Stimulated activated CD8-positive, alpha-beta memory T cell treated with anti-CD3 and anti-CD28 coated beads, Interleukin-4, amount 100 ng/mL, for 24 hours (primary cell): ENCODE measurements around the gene ITIH2.
"Not testable (repeated sequence)": the region's sequence is repeated elsewhere in the genome, so short reads cannot be mapped to it uniquely, and the experiment has no call there.

Source experiments
- DNase-seq: peaks from one replicate; pipeline ENCODE4 v3.0.0-alpha.2; 2020; ENCODE audit warnings: low read depth

ITIH2 gene

GRCh38 chr10:7744307-7744706, 41.2 kb downstream of the ITIH2 start:
- DNase-seq, result no peak

GRCh38 chr10:7748637-7749036, 45.5 kb downstream of the ITIH2 start:
- not testable (repeated sequence) for DNase-seq

- no peak for DNase-seq
Measured at GRCh38 chr10:7750222-7750621, 47.1 kb downstream of the ITIH2 start.

- DNase-seq, result no peak
Measured at GRCh38 chr10:7752251-7752650, 49.1 kb downstream of the ITIH2 start.

DNA sequence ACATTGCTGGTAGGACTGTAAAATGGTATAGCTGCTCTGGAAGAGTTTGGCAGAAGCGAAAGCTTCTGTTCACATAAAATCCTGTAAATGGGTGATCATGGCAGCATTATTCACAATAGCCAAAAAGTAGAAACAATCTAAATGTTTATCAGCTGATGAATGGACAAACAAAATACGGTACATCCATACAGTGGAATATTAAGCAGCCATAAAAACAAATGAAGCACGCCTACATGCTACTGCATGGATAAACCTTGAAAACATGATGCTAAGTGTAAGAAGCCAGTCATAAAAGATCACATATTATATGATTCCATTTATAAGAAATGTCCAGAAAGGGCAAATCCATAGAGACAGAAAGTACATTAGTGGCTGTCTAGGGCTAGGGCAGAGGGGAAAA, 52.0 kb downstream of the ITIH2 start:
- DNase-seq, result no peak

DNA sequence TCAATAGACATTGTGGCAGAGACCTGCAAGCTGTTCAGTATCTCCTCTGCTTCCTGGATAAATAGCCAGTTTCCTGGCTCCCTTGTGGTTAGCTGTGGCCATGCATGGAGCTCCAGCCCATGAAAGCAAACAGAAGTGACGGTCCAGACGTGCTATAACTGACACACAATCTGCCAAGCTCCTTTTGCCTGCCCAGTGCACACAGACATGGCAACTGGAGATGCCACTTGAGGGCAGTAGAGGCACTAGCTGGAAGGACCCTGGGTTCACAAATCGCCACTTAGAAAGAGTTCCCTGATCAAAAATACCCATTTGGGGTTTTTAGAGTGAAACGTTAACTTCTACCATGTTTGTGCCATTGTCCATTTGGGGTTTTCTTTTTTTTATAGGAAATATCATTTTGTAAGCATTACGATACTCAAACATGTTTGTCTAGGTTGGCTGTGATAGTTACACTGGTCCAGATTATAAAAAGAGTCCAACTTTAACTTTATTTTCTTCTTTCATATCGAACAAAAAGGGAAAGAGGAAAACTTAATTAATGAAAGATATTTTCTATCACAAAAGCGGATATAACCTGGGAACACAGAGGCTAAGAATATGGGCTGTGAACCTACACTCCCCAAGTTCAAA, 53.4 kb downstream of the ITIH2 start:
- no peak for DNase-seq

DNA sequence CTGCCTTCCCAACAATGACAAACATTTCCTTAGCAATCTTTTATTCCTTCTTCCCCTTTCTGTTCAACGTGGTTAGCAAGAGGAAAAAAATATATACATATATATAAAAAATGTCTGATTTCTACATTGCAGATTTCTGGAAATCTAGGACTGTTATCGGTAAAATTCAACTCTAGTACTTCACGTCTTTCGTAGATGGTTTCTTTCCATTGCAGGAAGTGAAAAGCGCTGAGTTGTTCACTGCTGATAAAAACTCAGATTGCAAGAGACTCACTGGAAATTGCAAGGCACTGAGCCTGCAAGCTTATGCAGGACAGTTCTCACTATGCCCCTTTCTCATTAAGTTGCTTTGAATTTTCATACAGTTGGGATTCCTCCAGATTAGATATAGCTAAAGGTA, 60.8 kb downstream of the ITIH2 start:
- no peak for DNase-seq

GRCh38 chr10:7766241-7766640, 63.1 kb downstream of the ITIH2 start:
- no peak for DNase-seq

DNA sequence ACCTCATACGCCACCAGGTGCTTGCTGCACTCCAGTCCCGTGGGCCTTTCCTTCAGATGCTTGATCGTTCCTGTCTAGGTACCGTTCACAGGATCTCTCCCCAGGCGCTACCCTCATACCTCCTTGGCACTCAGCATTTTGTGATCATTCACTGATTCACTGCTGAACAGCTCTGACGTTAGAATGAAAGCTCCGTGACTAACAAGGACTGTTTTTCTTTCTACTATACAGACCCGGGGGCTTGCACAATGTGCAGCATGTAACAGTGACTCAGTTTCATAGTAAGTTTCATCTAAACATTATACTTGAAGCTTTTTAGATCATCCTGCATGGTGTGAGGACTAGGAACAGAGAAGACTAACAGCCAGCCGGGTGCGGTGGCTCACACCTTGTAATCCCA, 64.1 kb downstream of the ITIH2 start:
- no peak for DNase-seq

GRCh38 chr10:7768417-7768816, 65.3 kb downstream of the ITIH2 start:
- no peak for DNase-seq

DNA sequence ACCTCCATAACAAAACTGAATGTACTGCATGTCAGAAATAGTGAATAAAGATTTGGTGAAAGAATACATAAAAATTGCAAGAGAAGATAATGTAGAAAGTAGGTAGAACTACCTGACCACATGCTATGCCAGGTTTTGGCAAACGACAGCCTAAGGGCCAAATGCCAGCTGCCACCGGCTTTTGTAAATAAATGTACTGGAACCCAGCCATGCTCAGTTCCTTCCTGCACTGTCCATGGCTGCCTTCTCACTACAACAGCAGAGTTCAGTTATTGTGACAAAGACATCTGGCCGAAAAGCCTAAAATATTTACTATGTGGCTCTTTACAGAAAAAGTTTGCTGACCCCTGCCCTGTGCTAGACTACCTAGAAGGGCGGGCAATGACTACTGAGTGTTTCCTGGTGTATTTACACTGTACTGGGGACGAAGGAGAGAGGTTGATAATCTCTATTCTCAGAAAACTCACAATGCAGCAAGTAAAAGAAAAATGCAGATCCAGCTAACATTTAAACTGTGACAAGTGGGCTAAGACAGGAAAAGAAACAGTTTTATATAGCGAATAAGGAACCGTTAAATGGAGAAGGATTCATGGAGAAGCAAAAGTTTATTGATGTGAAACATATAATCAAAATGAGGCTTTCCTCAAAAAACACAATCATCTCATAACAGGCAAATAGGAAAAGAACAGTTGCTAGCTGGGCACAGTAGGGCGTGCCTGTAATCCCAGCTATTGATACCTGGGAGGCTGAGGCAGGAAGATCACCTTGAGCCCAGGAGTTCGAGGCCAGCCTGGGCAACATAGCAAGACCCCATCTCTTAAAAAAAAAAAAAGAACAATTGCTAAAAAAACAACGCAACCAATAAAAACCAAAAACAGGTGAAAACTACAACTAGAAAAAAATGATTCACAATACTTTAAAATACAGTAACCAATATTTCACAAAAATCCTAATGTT, 71.0 kb downstream of the ITIH2 start:
- DNase-seq, result no peak

GRCh38 chr10:7776777-7777176, 73.7 kb downstream of the ITIH2 start:
- no peak for DNase-seq

DNA sequence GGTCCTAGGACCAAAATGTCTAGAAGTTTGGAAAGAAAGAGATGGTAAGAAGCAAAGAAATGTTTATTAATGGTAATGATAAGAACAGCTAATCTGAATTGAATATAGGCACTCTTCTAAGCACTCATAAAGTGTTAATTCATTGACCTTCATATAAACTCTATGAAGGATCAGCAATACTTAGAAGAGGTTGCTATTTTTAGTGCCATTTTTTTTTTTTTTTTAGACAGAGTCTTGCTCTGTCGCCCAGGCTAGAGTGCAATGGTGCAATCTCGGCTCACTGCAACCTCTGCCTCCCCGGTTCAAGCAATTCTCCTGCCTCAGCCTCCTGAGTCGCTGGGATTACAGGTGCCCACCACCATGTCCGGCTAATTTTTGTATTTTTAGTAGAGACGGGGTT, 79.1 kb downstream of the ITIH2 start:
- not testable (repeated sequence) for DNase-seq

- DNase-seq, result no peak
Measured at GRCh38 chr10:7786430-7786829, 83.3 kb downstream of the ITIH2 start.

DNA sequence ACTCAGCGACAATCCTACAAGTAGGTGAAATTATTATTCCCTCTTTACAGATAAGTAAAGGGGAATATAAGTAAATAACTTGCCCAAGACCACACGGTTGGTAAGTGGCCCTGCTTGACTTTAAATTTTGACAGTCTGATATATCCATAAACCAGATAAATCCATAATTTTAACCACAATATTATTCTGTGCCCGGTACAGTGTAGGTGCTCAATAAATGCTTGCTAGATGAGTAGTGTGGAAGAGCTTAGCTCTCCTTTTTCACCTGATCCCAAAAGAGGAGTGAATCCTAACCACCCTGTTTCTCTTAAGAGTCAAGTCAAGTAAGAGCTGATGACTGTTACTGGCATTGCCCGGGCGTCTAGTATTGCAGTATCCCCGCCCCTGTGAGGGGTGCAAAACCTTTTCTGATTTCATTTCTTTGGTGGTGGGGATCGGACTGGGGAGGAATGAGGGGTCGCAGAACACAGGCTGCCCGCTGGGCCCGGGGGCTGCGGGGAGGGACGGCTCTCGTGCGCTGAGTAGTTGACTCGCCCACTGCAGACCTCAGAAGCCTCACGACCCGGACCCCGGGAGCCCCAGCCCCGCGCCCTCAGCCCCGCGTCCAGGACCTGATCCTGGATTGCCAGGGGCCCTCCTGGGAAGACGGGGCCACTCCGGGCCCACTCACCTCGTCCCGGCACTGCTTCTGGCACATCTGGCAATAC, 84.2 kb downstream of the ITIH2 start:
- no peak for DNase-seq

DNA sequence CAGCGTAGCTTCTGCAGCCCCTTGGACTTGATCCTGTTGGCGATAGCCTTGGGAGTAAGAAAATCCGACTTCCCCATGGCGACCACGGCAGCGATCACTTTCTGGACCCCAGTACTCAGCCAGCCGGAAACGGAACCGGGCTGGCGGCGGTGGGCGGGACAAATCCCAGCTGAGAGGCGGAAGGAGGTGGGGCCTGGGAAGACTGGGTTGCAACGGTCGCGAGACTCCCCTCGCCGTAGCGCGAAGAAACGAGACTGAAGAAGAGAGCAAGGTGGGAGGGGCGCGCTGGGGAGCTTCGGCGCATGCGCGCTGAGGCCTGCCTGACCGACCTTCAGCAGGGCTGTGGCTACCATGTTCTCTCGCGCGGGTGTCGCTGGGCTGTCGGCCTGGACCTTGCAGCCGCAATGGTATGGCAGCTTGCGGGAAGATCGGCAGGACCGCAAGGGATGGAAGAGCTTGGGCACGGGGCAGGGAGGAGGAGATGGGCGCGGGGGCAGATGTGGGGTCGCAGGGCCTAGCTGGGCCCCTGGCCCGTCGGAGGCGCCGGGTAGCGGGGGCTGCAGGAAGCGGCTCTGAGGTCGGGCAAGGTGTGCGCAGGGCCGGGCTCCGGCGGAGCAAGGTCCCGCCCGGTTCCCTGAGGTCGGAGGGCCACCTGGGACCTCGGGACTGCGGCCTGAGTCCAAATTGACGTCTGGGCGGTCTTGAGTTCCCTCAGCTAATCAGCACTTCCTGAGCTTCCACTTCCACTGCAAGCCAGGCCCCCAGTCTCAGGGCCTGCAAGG, 84.9 kb downstream of the ITIH2 start, which contains the start of the genes ATP5F1C and KIN:
TSS of gene ATP5F1C (plus strand) at position 321 of the 782 bp plus-strand sequence. CDS start at position 352, 31 bp downstream.
TSS of gene KIN (minus strand) at position 137 of the 782 bp plus-strand sequence. CDS start at position 77, 60 bp downstream.
- DNase-seq, result peak; percentile 97

DNA sequence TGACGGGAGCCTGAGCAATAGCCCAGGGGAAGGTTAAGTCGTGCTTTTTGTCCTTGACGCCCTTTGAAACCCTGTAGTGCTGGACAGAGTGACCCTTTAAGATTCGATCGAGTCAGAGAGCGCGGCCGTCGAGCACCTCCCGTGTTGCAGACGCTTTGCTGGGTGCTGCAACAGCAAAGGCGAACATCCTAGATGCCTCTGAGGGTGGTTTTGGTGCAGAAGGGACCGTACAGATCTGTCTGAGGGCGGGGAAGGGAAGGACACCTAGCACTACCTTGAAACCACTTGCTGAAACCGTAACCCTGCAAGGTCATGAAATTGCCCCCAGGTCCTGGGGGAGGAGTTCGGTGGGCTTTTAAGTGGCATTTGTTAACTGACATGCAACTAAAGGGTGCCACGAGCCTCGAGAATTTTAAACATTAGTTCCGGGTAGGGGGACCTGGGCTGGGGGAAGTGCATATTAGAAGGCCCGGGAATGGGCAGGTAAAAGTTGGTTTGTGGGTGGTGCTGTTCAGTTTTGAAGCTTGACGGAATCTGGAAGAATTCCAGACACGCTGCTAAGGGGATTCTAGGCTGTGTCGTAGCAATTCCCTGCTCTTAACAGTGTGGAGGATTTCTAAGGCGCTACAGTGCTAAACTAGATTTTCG, 85.6 kb downstream of the ITIH2 start:
- peak; percentile 1 for DNase-seq

- no peak for DNase-seq
Measured at GRCh38 chr10:7789390-7789789, 86.3 kb downstream of the ITIH2 start.

DNA sequence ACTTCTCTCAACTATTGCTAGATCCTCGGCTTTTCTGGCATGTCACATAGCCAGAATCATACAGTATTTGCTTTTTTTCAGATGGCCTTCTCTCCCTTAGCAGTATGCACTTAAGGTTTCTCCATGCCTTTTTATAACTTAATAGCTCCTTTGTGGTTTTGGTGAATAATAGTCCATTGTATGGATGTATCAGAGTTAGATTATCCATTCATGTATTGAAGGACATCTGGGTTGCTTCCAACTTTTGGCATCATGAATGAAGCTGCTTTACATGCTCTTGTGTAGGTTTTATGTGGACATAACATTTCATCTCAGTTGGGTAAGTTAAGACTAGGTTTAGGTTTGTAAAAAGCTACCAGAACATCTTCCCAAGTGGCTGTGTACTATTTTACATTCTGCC, 89.4 kb downstream of the ITIH2 start:
- no peak for DNase-seq

DNA sequence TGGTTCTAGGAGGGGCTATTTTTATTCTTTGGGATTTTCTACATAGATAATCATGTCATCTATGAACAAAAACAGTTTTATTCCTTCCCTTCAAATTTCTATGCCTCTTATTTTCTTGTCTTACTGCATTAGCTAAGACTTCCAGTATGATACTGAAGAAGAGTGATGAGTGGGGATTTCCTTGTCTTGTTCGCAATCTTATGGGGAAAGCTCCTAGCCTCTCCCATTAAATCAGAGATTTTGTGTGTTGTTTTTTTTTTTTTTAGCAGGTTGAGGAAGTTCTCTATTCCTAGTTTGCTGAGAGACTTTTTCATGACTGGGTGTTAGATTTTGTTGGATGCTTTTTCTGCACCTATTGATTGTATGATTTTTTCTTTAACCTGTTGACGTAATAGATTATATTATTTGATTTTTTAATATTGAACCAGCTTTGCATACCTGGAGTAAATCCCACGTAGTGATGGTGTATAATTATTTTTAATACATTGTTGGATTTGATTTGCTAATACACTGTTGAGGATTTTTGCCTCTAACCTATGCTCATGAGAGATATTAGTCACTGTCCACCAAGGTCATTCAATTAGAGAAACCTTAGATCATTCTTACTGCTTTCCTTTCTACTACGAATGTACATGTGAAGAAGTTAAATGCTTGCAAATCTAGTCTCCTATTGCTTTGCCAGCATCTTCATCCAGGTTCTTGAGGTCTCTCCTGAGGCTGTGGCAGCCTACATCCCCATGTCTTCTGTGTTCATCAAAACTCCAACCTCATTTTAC, 91.3 kb downstream of the ITIH2 start:
- no peak for DNase-seq
